H9 (cell line): ENCODE measurements around the gene ROBO4. TPM values are rescaled to one million over a fixed set of nuclear protein-coding genes. Genes with fewer than 3 reads are reported as not detected.

ENCODE experiments used
- DNase-seq: peaks from one replicate; pipeline ENCODE4 v3.0.0-alpha.2; 2017
- H2AFZ ChIP-seq: one replicate; pipeline ENCODE4 v1.6.1; 2013; ENCODE audit warnings: mild to moderate bottlenecking, low read length, control low read depth, moderate library complexity
- H2AK5ac ChIP-seq: 2 replicates; pipeline ENCODE4 v1.6.1; 2013; ENCODE audit warnings: low read length, control low read depth, mixed read lengths; ENCODE audit not compliant: insufficient read length
- H2BK120ac ChIP-seq: one replicate; pipeline ENCODE4 v1.6.1; 2013; ENCODE audit warnings: low read depth, mild to moderate bottlenecking, low read length, control low read depth, inconsistent platforms; ENCODE audit not compliant: poor library complexity, severe bottlenecking
- H2BK12ac ChIP-seq: 2 replicates; pipeline ENCODE4 v1.6.1; 2013; ENCODE audit warnings: low read length, control low read depth, mixed read lengths, low read depth; ENCODE audit not compliant: insufficient read length
- H2BK15ac ChIP-seq: 2 replicates; pipeline ENCODE4 v1.6.1; 2013; ENCODE audit warnings: low read depth, low read length, control low read depth
- H2BK20ac ChIP-seq: one replicate; pipeline ENCODE4 v1.6.1; 2013; ENCODE audit warnings: low read depth, mild to moderate bottlenecking, low read length, control low read depth, inconsistent platforms; ENCODE audit not compliant: poor library complexity, severe bottlenecking
- H2BK5ac ChIP-seq: 2 replicates; pipeline ENCODE4 v1.6.1; 2013; ENCODE audit warnings: low read length, control low read depth, mixed read lengths; ENCODE audit not compliant: insufficient read length
- H3K14ac ChIP-seq: 2 replicates; pipeline ENCODE4 v1.6.1; 2013; ENCODE audit warnings: low read length, control low read depth; ENCODE audit not compliant: insufficient read depth
- H3K18ac ChIP-seq: 2 replicates; pipeline ENCODE4 v1.6.1; 2013; ENCODE audit warnings: low read depth, mild to moderate bottlenecking, mixed read lengths, low read length, control low read depth; ENCODE audit not compliant: insufficient read length
- H3K23ac ChIP-seq: 2 replicates; pipeline ENCODE4 v1.6.1; 2013; ENCODE audit warnings: low read length, control low read depth, mixed read lengths, low read depth; ENCODE audit not compliant: insufficient read length
- H3K23me2 ChIP-seq: 2 replicates; pipeline ENCODE4 v1.6.1; 2013; ENCODE audit warnings: low read depth, mild to moderate bottlenecking, mixed read lengths, low read length, control low read depth; ENCODE audit not compliant: insufficient read length, poor library complexity, severe bottlenecking
- H3K27ac ChIP-seq: 2 replicates; pipeline ENCODE4 v1.5.1; 2013; ENCODE audit warnings: low read length, control low read depth, mixed read lengths, low read depth; ENCODE audit not compliant: insufficient read length
- H3K27me3 ChIP-seq: 2 replicates; pipeline ENCODE4 v1.6.1; 2013; ENCODE audit warnings: low read length, control low read depth, inconsistent platforms; ENCODE audit not compliant: insufficient read depth
- H3K4ac ChIP-seq: 2 replicates; pipeline ENCODE4 v1.6.1; 2013; ENCODE audit warnings: low read depth, mild to moderate bottlenecking, control low read depth, inconsistent platforms, low read length, moderate library complexity
- H3K4me1 ChIP-seq: 2 replicates; pipeline ENCODE4 v1.6.1; 2013; ENCODE audit warnings: low read length, control low read depth, inconsistent platforms; ENCODE audit not compliant: insufficient read depth
- H3K4me2 ChIP-seq: 2 replicates; pipeline ENCODE4 v1.6.1; 2013; ENCODE audit warnings: low read length, control low read depth, mixed read lengths; ENCODE audit not compliant: insufficient read length, insufficient read depth
- H3K56ac ChIP-seq: 2 replicates; pipeline ENCODE4 v1.6.1; 2013; ENCODE audit warnings: low read depth, mild to moderate bottlenecking, mixed read lengths, low read length, control low read depth; ENCODE audit not compliant: insufficient read length
- H3K79me1 ChIP-seq: 2 replicates; pipeline ENCODE4 v1.6.1; 2013; ENCODE audit warnings: low read depth, mild to moderate bottlenecking, moderate library complexity, low read length, control low read depth, inconsistent platforms; ENCODE audit not compliant: insufficient read depth, poor library complexity, severe bottlenecking
- H3K79me2 ChIP-seq: 2 replicates; pipeline ENCODE4 v1.6.1; 2013; ENCODE audit warnings: low read length, control low read depth, inconsistent platforms; ENCODE audit not compliant: insufficient read depth
- H3K9ac ChIP-seq: 2 replicates; pipeline ENCODE4 v1.6.1; 2013; ENCODE audit warnings: low read length, control low read depth, mixed read lengths; ENCODE audit not compliant: insufficient read length; ENCODE audit errors: extremely low read depth
- H3K9me3 ChIP-seq: one replicate; pipeline ENCODE4 v1.6.1; 2013; ENCODE audit warnings: low read depth, low read length, inconsistent platforms; ENCODE audit not compliant: control insufficient read depth
- H3T11ph ChIP-seq: one replicate; pipeline ENCODE4 v1.6.1; 2013; ENCODE audit warnings: mild to moderate bottlenecking, low read length, control low read depth, inconsistent platforms
- H4K20me1 ChIP-seq: one replicate; pipeline ENCODE4 v1.6.1; 2013; ENCODE audit not compliant: control insufficient read depth, insufficient read length, insufficient read depth
- H4K5ac ChIP-seq: 2 replicates; pipeline ENCODE4 v1.6.1; 2013; ENCODE audit warnings: low read depth, mild to moderate bottlenecking, mixed read lengths, low read length, control low read depth; ENCODE audit not compliant: insufficient read length
- H4K8ac ChIP-seq: replicated peaks from 2 replicates; pipeline ENCODE4 v1.6.1; 2013; ENCODE audit warnings: low read length, control low read depth, mixed read lengths, low read depth; ENCODE audit not compliant: insufficient read length
- H4K91ac ChIP-seq: 2 replicates; pipeline ENCODE4 v1.6.1; 2013; ENCODE audit warnings: low read depth, mild to moderate bottlenecking, moderate library complexity, mixed read lengths, low read length, control low read depth; ENCODE audit not compliant: insufficient read length
- H3K27ac Mint-ChIP-seq, 3 experiments: 2 replicates in 2 of 3; 3 replicates in 1 of 3; pipeline ENCODE4 v1.8.0; 2020 to 2021; ENCODE audit warnings: mixed read lengths in 3 of 3, mild to moderate bottlenecking in 1 of 3, moderate library complexity in 1 of 3
- H3K27me3 Mint-ChIP-seq: 2 replicates; pipeline ENCODE4 v1.8.0; 2021; ENCODE audit warnings: low read depth, mild to moderate bottlenecking, moderate library complexity, mixed read lengths
- H3K36me3 Mint-ChIP-seq, 3 experiments: 2 replicates in 2 of 3; 3 replicates in 1 of 3; pipeline ENCODE4 v1.8.0; 2020 to 2021; ENCODE audit warnings: low read depth in 3 of 3, mixed read lengths in 3 of 3; ENCODE audit not compliant: insufficient read depth in 1 of 3
- H3K4me1 Mint-ChIP-seq, 2 experiments: 2 replicates each; pipeline ENCODE4 v1.8.0; 2020; ENCODE audit warnings: mixed read lengths in 2 of 2
- H3K4me3 Mint-ChIP-seq, 2 experiments: 2 replicates in 1 of 2; 3 replicates in 1 of 2; pipeline ENCODE4 v1.8.0; 2020 to 2021; ENCODE audit warnings: mild to moderate bottlenecking in 2 of 2, mixed read lengths in 2 of 2, moderate library complexity in 1 of 2
- H3K9me3 Mint-ChIP-seq, 2 experiments: 2 replicates in 1 of 2; 3 replicates in 1 of 2; pipeline ENCODE4 v1.8.0; 2020; ENCODE audit warnings: mild to moderate bottlenecking in 2 of 2, mixed read lengths in 2 of 2, moderate library complexity in 1 of 2
- WGBS: extraction: QIAGEN DNeasy Blood & Tissue Kit; methylation state at CpG from one replicate; pipeline ENCODE4 v1.1.7; 2013; ENCODE audit warnings: missing lambda C conversion rate, low lambda C conversion rate, mixed read lengths; ENCODE audit not compliant: insufficient read length; ENCODE audit errors: extremely low coverage; 5-methylcytosine and 5-hydroxymethylcytosine counted together
- total RNA-seq: library from RNA; stranded (reverse); gene quantifications from 2 replicates; pipeline ENCODE4 v1.2.1, GENCODE V29; 2021
- TF ChIP-seq, protein P1 (sequence below): fragments of 200-600 bp; sonication (generic); conservative IDR thresholded peaks from 3 replicates; pipeline ENCODE4 v1.8.0; 2021; ENCODE audit warnings: antibody characterized with exemption, mild to moderate bottlenecking

Gene ROBO4
- total RNA-seq, 1 experiment from 2014 or later = not detected

DNA sequence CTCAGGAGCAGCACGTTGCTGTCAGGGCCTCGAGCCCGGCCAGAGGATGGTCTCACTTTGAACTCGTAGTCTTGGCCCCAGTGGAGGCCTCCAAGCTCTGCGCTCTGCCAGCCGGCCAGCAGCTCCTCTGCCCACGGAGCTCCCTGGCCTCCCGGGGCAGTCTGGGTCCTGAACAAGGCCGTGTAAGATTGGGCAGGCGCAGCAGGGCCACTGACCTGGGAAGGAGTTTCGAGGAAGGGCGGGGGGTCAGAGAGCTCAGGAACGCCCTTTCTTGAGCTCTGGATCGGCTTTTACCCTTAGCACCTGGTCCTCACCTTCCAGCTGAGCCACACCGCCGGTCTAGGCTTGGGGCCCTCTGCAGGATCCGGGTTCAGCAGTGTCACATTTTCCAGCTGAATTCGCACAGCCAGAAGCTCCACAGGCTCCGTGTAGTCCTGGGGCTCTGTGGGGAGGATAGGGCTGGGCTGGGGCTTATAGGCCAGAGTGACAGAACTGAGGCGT is 2.1 kb downstream of the ROBO4 start:
- Histone ChIP-seq H3K27me3 (no peaks in the 10 kb centered on the region), H2AK5ac (no peak overlapping the region), H3K23me2 (no peaks in the 10 kb centered on the region), H2BK120ac (no peak overlapping the region), H2AFZ (no peak overlapping the region), H3K4me2 (no peak overlapping the region), H3T11ph (no peak overlapping the region), H3K4ac (no peak overlapping the region), H3K23ac (no peak overlapping the region), H3K9me3 (no peaks in the 10 kb centered on the region), H3K4me1 (peaks cover 4% of the 10 kb centered on the region; the same call in 1 of the 2 replicates), H2BK5ac (no peak overlapping the region), H3K56ac (no peak overlapping the region), H4K8ac (no peak overlapping the region), H4K91ac (no peak overlapping the region), H2BK20ac (no peak overlapping the region), H3K79me2 (no peaks in the 10 kb centered on the region), H3K14ac (no peak overlapping the region), H3K27ac (no peak overlapping the region), H3K79me1 (no peaks in the 10 kb centered on the region), H3K9ac (no peak overlapping the region), H4K20me1 (no peaks in the 10 kb centered on the region), H3K18ac (no peak overlapping the region), H2BK15ac (no peak overlapping the region), H2BK12ac (no peak overlapping the region), H4K5ac (no peak overlapping the region)
- H3K27me3 Mint-ChIP-seq = peaks cover 15% of the 10 kb centered on the region
- peaks cover 16 to 17% of the 10 kb centered on the region in 2 experiments for H3K4me1 Mint-ChIP-seq
- no peak overlapping the region for H3K27ac Mint-ChIP-seq
- WGBS = no CpG with 5 or more reads among the region's 20 CpGs
- TF ChIP-seq, protein P1, sequence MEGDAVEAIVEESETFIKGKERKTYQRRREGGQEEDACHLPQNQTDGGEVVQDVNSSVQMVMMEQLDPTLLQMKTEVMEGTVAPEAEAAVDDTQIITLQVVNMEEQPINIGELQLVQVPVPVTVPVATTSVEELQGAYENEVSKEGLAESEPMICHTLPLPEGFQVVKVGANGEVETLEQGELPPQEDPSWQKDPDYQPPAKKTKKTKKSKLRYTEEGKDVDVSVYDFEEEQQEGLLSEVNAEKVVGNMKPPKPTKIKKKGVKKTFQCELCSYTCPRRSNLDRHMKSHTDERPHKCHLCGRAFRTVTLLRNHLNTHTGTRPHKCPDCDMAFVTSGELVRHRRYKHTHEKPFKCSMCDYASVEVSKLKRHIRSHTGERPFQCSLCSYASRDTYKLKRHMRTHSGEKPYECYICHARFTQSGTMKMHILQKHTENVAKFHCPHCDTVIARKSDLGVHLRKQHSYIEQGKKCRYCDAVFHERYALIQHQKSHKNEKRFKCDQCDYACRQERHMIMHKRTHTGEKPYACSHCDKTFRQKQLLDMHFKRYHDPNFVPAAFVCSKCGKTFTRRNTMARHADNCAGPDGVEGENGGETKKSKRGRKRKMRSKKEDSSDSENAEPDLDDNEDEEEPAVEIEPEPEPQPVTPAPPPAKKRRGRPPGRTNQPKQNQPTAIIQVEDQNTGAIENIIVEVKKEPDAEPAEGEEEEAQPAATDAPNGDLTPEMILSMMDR = no peak
- H3K4me3 Mint-ChIP-seq = no peak overlapping the region
- DNase-seq = peak; percentile 27
- H3K36me3 Mint-ChIP-seq = no peaks in the 10 kb centered on the region
- no peaks in the 10 kb centered on the region for H3K9me3 Mint-ChIP-seq
